8988T (cell line): ENCODE measurements around the gene CASZ1.

Experiments used
- DNase-seq: peaks from one replicate; pipeline ENCODE4 v3.0.0; 2011

CASZ1 gene

GRCh38 chr1:10751160-10751559 lies 45.3 kb downstream of the CASZ1 start:
- DNase-seq: no peak

GRCh38 chr1:10745886-10746455 lies 50.5 kb downstream of the CASZ1 start:
- no peak for DNase-seq

- no peak for DNase-seq
These were observed 51.1 kb downstream of the CASZ1 start for GRCh38 chr1:10745383-10745782.

- DNase-seq: no peak
These were observed 51.7 kb downstream of the CASZ1 start for GRCh38 chr1:10744654-10745238.

- DNase-seq: no peak
These were observed 52.4 kb downstream of the CASZ1 start for GRCh38 chr1:10744029-10744428.

GRCh38 chr1:10741696-10742095 lies 54.8 kb downstream of the CASZ1 start:
- DNase-seq: no peak

GRCh38 chr1:10740123-10740522 lies 56.3 kb downstream of the CASZ1 start:
- no peak for DNase-seq

GRCh38 chr1:10739589-10739988 lies 56.9 kb downstream of the CASZ1 start:
- DNase-seq: no peak

GRCh38 chr1:10738061-10739058 lies 58.1 kb downstream of the CASZ1 start:
- DNase-seq: no peak

GRCh38 chr1:10737651-10738050 lies 58.8 kb downstream of the CASZ1 start:
- no peak for DNase-seq

GRCh38 chr1:10736634-10737586 lies 59.5 kb downstream of the CASZ1 start:
- no peak for DNase-seq

GRCh38 chr1:10735563-10736305 lies 60.7 kb downstream of the CASZ1 start:
- DNase-seq: no peak

- DNase-seq: no peak
These were observed 61.4 kb downstream of the CASZ1 start for GRCh38 chr1:10734962-10735544.

- DNase-seq: no peak
These were observed 62.1 kb downstream of the CASZ1 start for GRCh38 chr1:10734375-10734774.

- DNase-seq: no peak
These were observed 62.7 kb downstream of the CASZ1 start for GRCh38 chr1:10733474-10734366.

- DNase-seq: no peak
These were observed 65.5 kb downstream of the CASZ1 start for GRCh38 chr1:10730985-10731384.

GRCh38 chr1:10728595-10729410 lies 67.6 kb downstream of the CASZ1 start:
- no peak for DNase-seq

GRCh38 chr1:10727751-10728232 lies 68.7 kb downstream of the CASZ1 start:
- DNase-seq: no peak

- DNase-seq: no peak
These were observed 70.1 kb downstream of the CASZ1 start for GRCh38 chr1:10726355-10726754.
